ENCODE data around the gene MYEF2.

MYEF2 gene

DNA sequence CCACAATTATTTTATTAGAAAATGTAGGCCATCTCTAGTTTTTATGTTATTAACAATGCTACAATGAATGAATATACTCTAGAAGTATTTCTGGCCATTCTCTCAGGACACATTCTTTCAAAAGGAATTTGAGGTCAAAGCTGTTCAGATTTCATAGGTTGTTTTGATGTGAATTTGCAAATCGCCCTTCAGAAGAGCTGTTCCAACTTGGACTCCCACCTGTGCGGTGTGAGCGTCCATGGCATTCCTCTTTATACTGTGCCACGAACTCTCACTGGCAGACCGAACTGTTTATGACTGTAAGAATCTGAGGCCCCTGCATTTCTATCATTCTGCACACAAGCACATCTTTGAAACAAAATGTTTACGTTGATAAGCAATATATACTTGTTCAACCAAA lies 75.9 kb downstream of the MYEF2 start:
- TF ChIP-seq TAF1 (IDR thresholded peaks at IDR 0.05; ENCODE audit: borderline replicate concordance, low read depth, low read length): no peak
- TF ChIP-seq POLR2AphosphoS5 (IDR thresholded peaks at IDR 0.05; ENCODE audit: low read depth, low read length): no peak
- TF ChIP-seq POLR2A (IDR thresholded peaks at IDR 0.05; ENCODE audit: low read depth, low read length): no peak
- FAIRE-seq: no peak
- DNase-seq (ENCODE audit: insufficient read length): no peak

DNA sequence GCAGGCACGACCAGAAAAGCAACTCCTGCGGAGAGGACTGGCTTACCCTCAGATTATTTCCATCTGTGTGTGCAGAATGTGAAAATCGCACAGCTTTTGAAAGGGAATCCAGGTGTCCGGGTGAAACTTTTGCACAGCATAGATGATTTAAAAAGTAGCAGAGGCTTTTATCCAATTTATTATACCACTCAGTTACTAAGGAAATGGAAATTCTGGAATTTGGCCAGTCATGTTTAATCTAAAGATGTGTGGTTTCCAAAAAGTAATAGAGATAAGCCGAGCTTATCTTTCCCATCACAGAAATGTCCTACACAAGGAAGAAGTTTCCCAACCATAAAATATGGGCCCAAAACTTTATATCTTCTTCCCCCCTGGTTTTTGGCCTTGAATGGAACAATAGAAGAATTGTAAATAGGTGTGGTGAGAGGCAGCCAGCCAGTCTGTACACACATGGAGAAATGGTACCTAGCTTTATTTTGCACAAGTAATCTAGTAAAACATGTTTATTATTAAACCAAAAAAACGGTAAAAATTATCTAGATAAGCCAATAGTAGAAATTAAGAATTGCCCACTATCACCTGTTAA lies 76.6 kb downstream of the MYEF2 start:
- no peak for DNase-seq (ENCODE audit: insufficient read length)
- no peak for TF ChIP-seq POLR2AphosphoS5 (IDR thresholded peaks at IDR 0.05; ENCODE audit: low read depth, low read length)
- no peak for TF ChIP-seq POLR2A (IDR thresholded peaks at IDR 0.05; ENCODE audit: low read depth, low read length)
- TF ChIP-seq TAF1 (IDR thresholded peaks at IDR 0.05; ENCODE audit: borderline replicate concordance, low read depth, low read length): no peak
- FAIRE-seq: no peak

DNA sequence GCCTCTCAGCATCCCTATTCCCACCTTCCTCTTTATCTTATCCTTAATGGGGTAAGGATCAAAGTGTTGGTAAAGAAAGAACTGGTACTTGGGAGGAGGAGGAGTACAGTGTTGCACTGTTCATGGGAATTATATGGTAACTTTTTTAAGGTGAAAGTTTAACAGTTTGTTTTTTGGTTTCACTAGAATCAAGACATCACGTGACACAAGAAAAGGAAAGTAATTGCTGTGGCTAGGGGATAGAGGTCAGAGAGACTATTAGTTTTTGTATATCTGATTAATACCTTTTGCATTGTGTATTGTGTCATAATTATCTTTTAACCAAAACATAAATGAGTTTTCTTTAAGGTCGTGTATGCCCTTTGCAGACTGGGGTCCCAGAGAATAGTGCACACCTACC lies 80.8 kb downstream of the MYEF2 start:
- FAIRE-seq (no peak), DNase-seq (ENCODE audit: insufficient read length) (no peak)
- TF ChIP-seq POLR2A (IDR thresholded peaks at IDR 0.05; ENCODE audit: low read depth, low read length) (no peak), POLR2AphosphoS5 (IDR thresholded peaks at IDR 0.05; ENCODE audit: low read depth, low read length) (no peak)

DNA sequence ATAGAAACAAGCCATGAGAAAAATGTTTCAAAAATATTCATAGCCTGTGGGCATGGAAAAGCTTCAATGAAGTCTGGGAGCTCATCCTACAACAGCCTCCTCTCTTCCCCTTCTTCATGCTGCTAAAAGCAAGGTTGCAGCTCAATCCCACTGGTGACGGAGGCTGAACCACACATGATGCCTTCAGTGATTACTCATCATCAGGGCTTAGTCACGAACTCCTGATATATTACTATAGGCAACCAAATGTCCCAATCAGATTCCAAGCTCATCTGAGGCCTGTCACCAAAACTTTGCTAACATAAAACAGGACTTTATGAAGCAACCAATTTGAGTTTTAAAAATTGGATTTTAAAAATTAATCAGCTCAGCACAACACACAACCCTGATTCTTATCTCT lies 81.3 kb downstream of the MYEF2 start:
- FAIRE-seq: no peak
- no peak for DNase-seq (ENCODE audit: insufficient read length)
- TF ChIP-seq POLR2A (IDR thresholded peaks at IDR 0.05; ENCODE audit: low read depth, low read length): no peak
- TF ChIP-seq TAF1 (IDR thresholded peaks at IDR 0.05; ENCODE audit: borderline replicate concordance, low read depth, low read length): no peak
- no peak for TF ChIP-seq POLR2AphosphoS5 (IDR thresholded peaks at IDR 0.05; ENCODE audit: low read depth, low read length)

DNA sequence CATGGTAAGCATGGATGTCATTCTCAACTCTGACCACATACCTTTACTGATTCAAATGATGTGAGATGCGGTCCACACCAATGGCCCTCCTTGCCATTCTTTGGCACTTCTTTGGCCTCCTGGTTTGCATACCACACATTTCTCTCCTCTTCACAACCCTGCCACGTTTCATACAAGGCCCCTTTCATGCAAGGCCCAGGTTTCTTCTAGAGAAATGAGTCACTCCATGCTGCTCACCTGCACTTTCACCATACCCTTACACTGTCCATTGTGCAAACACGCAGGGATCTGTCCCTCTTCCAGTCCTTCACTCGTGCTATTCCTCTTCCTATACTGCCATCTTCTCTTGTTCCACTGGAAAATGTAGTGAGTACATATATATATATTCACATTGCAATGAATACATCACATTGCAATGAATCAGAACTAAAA lies 81.7 kb downstream of the MYEF2 start:
- no peak for FAIRE-seq
- TF ChIP-seq TAF1 (IDR thresholded peaks at IDR 0.05; ENCODE audit: borderline replicate concordance, low read depth, low read length): no peak
- TF ChIP-seq POLR2AphosphoS5 (IDR thresholded peaks at IDR 0.05; ENCODE audit: low read depth, low read length): no peak
- TF ChIP-seq POLR2A (IDR thresholded peaks at IDR 0.05; ENCODE audit: low read depth, low read length): no peak

DNA sequence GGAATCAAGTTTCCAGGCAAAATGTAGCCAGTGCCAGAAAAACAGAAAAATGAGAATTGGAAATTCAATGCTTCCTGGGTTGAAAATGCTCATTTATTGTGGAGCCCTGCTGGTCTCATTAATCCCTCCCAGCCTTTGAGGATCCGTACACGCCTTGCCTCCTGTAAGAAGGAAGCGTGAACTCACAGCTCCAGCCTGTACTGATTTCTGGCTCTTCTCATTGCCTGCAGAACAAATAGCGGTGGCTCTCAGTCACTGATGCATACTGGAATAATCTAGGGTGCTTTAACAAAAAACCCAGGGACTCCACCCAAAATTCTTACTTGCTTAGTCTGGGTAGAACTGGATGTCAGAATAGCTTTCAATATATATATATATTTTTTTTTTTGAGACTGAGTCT lies 86.6 kb downstream of the MYEF2 start:
- no peak for TF ChIP-seq POLR2A (IDR thresholded peaks at IDR 0.05; ENCODE audit: low read depth, low read length)
- no peak for TF ChIP-seq TAF1 (IDR thresholded peaks at IDR 0.05; ENCODE audit: borderline replicate concordance, low read depth, low read length)
- TF ChIP-seq POLR2AphosphoS5 (IDR thresholded peaks at IDR 0.05; ENCODE audit: low read depth, low read length): no peak
- DNase-seq (ENCODE audit: insufficient read length): no peak
- no peak for FAIRE-seq

More for the DNA sequence above, 81.7 kb downstream of the MYEF2 start:
- DNase-seq (ENCODE audit: insufficient read length): no peak

DNA sequence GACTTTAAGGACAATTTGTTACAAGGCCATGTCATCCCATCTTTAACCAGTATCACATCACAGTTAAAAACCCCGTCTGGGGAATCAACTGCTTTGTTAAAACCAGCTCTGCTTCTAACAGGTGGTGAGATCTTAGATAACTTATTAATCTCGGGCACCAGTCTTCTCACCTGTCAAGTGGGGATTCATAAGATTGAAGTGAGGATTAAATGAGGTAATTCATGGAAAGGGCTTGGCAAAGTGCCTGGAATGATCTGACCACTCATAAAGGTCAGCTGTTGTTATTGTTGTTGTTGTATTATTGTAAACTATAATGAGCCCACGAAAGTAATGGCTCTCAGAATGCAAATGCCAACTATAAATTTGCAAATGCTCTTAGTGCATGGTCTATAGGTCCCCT lies 87.4 kb downstream of the MYEF2 start:
- TF ChIP-seq POLR2AphosphoS5 (IDR thresholded peaks at IDR 0.05; ENCODE audit: low read depth, low read length) (no peak), TAF1 (IDR thresholded peaks at IDR 0.05; ENCODE audit: borderline replicate concordance, low read depth, low read length) (no peak), POLR2A (IDR thresholded peaks at IDR 0.05; ENCODE audit: low read depth, low read length) (no peak)
- FAIRE-seq: no peak
- DNase-seq (ENCODE audit: insufficient read length): no peak

DNA sequence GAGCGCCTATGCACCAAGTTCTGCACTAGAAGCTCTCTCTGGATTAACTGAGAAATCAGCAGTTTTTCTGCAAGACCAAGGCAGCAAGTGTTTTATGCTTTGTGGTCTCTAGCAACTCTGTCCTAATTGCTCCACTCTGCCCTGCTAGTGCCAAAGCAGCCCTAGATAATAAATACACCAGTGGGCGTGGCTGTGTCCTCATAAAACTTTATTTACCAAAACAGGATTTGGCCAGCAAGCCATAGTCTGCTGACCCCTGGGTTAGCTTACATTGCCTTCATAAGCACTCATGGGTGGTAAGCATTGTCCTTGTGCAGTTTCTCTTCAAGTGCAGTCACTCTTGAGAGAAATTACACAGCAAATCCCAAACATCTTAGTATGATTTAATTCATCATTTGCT lies 88.0 kb downstream of the MYEF2 start:
- FAIRE-seq (no peak), DNase-seq (ENCODE audit: insufficient read length) (no peak)
- TF ChIP-seq TAF1 (IDR thresholded peaks at IDR 0.05; ENCODE audit: borderline replicate concordance, low read depth, low read length) (no peak), POLR2A (IDR thresholded peaks at IDR 0.05; ENCODE audit: low read depth, low read length) (no peak), POLR2AphosphoS5 (IDR thresholded peaks at IDR 0.05; ENCODE audit: low read depth, low read length) (no peak)

DNA sequence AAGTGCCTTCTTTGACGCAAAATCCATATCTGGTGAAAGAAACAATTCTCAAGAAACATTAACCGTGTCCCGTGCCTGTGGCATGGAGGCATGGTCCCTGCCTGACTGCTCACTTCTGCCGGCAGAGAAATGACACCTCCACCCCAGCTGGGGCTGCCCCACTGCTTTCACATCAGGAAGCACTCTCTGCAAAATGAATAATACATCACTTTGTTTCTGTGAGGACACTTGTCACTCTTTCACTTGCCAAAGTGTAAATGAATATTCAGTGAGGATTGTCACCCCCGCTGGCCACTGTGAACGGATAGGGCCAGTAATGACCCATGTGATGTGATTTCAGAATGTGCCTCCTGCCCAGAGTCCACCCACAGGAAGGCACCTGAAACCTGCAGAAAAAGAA lies 88.4 kb downstream of the MYEF2 start:
- DNase-seq (ENCODE audit: insufficient read length): no peak
- FAIRE-seq: no peak
- TF ChIP-seq POLR2AphosphoS5 (IDR thresholded peaks at IDR 0.05; ENCODE audit: low read depth, low read length): no peak
- no peak for TF ChIP-seq TAF1 (IDR thresholded peaks at IDR 0.05; ENCODE audit: borderline replicate concordance, low read depth, low read length)
- TF ChIP-seq POLR2A (IDR thresholded peaks at IDR 0.05; ENCODE audit: low read depth, low read length): no peak

DNA sequence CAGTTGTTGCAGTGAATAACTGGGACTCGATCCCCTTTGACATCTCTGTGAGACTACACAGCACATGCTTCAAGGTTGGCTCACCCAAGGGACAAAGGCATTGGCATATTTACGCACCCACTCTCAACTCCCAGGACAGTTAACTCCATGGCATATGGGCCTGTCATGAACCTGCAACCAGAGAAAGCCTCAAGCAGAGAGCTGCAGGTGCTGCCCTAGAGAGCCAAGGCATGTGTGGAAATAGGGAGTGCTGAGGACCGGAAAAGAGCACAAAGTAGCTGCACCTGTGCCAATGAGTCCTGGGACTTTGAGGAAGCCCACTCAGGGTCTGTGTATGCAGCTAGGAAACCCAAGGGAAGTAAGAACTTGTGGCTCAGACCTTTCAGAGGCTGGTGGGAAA lies 90.3 kb downstream of the MYEF2 start:
- DNase-seq (ENCODE audit: insufficient read length): no peak
- FAIRE-seq: no peak
- TF ChIP-seq TAF1 (IDR thresholded peaks at IDR 0.05; ENCODE audit: borderline replicate concordance, low read depth, low read length): no peak
- TF ChIP-seq POLR2AphosphoS5 (IDR thresholded peaks at IDR 0.05; ENCODE audit: low read depth, low read length): no peak
- no peak for TF ChIP-seq POLR2A (IDR thresholded peaks at IDR 0.05; ENCODE audit: low read depth, low read length)

DNA sequence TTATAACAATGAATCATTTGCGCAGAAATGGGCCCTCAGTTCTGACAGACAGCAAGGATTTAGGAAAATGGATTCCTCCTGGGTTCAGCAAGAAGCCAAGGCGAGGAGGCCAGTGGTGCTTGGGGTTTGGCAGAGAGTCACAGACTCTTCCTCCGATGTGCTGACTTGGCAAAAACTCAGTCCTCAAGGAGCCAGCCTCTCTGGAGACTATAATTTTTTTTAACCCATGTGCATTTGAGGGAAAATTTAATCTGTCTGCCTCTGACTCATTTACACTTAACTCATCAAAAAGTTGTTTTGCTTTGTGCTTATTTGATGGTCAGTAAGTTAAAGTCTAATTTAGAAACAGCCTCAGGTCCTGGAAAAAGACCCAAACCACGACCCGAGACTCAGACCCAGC lies 91.5 kb downstream of the MYEF2 start:
- FAIRE-seq (no peak), DNase-seq (ENCODE audit: insufficient read length) (no peak)
- no peak for TF ChIP-seq POLR2A (IDR thresholded peaks at IDR 0.05; ENCODE audit: low read depth, low read length)
- TF ChIP-seq POLR2AphosphoS5 (IDR thresholded peaks at IDR 0.05; ENCODE audit: low read depth, low read length): no peak
- TF ChIP-seq TAF1 (IDR thresholded peaks at IDR 0.05; ENCODE audit: borderline replicate concordance, low read depth, low read length): no peak

DNA sequence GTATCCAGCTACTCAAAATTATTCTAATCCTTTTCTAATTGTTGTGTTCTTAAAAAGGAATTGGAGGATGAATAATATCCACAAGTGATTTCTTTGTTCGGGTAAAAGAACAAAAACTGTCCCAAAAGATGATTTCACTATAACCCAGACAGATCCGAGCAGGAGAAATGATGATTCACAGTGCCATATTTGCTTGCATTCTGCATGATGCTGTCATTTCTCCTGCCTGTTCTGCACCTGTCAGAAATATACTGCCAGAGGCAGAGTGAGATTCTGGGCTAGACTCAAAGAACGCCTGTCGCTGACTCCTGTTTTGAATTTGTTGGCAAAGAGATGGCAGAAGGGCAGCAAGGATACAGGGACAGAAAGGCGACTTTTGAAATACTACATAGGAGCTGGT lies 92.0 kb downstream of the MYEF2 start:
- no peak for TF ChIP-seq TAF1 (IDR thresholded peaks at IDR 0.05; ENCODE audit: borderline replicate concordance, low read depth, low read length)
- TF ChIP-seq POLR2A (IDR thresholded peaks at IDR 0.05; ENCODE audit: low read depth, low read length): no peak
- TF ChIP-seq POLR2AphosphoS5 (IDR thresholded peaks at IDR 0.05; ENCODE audit: low read depth, low read length): no peak
- DNase-seq (ENCODE audit: insufficient read length): no peak
- FAIRE-seq: no peak

DNA sequence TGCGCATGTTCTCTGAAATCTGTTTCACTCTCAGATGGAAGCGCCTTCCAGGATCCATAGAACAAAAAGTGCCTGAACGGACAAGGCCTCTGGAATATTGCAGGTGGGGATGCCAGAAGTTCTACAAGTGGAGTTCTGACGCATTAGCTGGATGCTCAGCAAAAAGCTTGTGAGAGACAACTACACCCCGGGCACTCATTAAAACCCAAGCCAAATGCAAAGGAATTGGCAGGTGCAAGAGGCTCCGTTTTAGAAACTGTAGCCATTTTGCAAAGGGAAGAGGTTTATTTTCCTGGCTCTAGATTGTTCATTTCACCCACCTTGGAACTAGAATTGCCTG lies 92.5 kb downstream of the MYEF2 start:
- no peak for DNase-seq (ENCODE audit: insufficient read length)
- TF ChIP-seq POLR2A (IDR thresholded peaks at IDR 0.05; ENCODE audit: low read depth, low read length) (no peak), TAF1 (IDR thresholded peaks at IDR 0.05; ENCODE audit: borderline replicate concordance, low read depth, low read length) (no peak), POLR2AphosphoS5 (IDR thresholded peaks at IDR 0.05; ENCODE audit: low read depth, low read length) (no peak)
- FAIRE-seq: no peak
